HG02798 (cell line): ENCODE measurements around the gene CISD1.
A peak's percentile ranks its signal among the peaks of the same experiment; 100 is the strongest.

Experiments
- ATAC-seq: cut with Tn5 transposase; IDR thresholded peaks from one replicate; pipeline ENCODE4 v1.9.1; 2021; ENCODE audit warnings: mild to moderate bottlenecking; ENCODE audit not compliant: unreplicated experiment, poor library complexity

CISD1 gene

GRCh38 chr10:58264780-58265179 is 4.2 kb upstream of the CISD1 start:
- no peak for ATAC-seq

GRCh38 chr10:58265249-58265648 is 3.7 kb upstream of the CISD1 start:
- ATAC-seq = no peak

GRCh38 chr10:58266003-58266825 is 2.7 kb upstream of the CISD1 start:
- ATAC-seq = peak; percentile 11

- peak; percentile 3 for ATAC-seq
These were observed 1.9 kb upstream of the CISD1 start for GRCh38 chr10:58266826-58267712.

- ATAC-seq = peak; percentile 70
These were observed 1.1 kb upstream of the CISD1 start, which contains the start of gene IPMK for GRCh38 chr10:58267713-58268453. TSS of gene IPMK (minus strand) at chr10:58267894. CDS start at chr10:58267611, 283 bp downstream.

- ATAC-seq = no peak
These were observed 462 bp upstream of the CISD1 start for GRCh38 chr10:58268454-58268945.

- ATAC-seq = no peak
These were observed 874 bp downstream of the CISD1 start for GRCh38 chr10:58269782-58270290.

GRCh38 chr10:58275261-58275660 is 6.3 kb downstream of the CISD1 start:
- no peak for ATAC-seq

- no peak for ATAC-seq
These were observed 6.9 kb downstream of the CISD1 start for GRCh38 chr10:58275908-58276307.

- ATAC-seq = no peak
These were observed 9.5 kb downstream of the CISD1 start for GRCh38 chr10:58278274-58278961.

GRCh38 chr10:58278962-58279307 is 10.0 kb downstream of the CISD1 start:
- no peak for ATAC-seq

- no peak for ATAC-seq
These were observed 11.5 kb downstream of the CISD1 start for GRCh38 chr10:58280477-58280876.

- ATAC-seq = no peak
These were observed 12.3 kb downstream of the CISD1 start for GRCh38 chr10:58281092-58281752.

GRCh38 chr10:58282615-58283014 is 13.7 kb downstream of the CISD1 start:
- peak; percentile 96 for ATAC-seq

GRCh38 chr10:58291538-58292174 is 22.7 kb downstream of the CISD1 start:
- ATAC-seq = peak; percentile 88

GRCh38 chr10:58293989-58294388 is 25.0 kb downstream of the CISD1 start:
- no peak for ATAC-seq

- ATAC-seq = peak; percentile 95
These were observed 30.6 kb downstream of the CISD1 start for GRCh38 chr10:58299580-58299979.

- no peak for ATAC-seq
These were observed 31.7 kb downstream of the CISD1 start for GRCh38 chr10:58300676-58301075.

GRCh38 chr10:58302254-58302653 is 33.3 kb downstream of the CISD1 start:
- no peak for ATAC-seq
